ENCODE measurements around the gene TTC33.
"Not testable (repeated sequence)": the region's sequence is repeated elsewhere in the genome, so short reads cannot be mapped to it uniquely, and the experiment has no call there.

Gene TTC33

DNA sequence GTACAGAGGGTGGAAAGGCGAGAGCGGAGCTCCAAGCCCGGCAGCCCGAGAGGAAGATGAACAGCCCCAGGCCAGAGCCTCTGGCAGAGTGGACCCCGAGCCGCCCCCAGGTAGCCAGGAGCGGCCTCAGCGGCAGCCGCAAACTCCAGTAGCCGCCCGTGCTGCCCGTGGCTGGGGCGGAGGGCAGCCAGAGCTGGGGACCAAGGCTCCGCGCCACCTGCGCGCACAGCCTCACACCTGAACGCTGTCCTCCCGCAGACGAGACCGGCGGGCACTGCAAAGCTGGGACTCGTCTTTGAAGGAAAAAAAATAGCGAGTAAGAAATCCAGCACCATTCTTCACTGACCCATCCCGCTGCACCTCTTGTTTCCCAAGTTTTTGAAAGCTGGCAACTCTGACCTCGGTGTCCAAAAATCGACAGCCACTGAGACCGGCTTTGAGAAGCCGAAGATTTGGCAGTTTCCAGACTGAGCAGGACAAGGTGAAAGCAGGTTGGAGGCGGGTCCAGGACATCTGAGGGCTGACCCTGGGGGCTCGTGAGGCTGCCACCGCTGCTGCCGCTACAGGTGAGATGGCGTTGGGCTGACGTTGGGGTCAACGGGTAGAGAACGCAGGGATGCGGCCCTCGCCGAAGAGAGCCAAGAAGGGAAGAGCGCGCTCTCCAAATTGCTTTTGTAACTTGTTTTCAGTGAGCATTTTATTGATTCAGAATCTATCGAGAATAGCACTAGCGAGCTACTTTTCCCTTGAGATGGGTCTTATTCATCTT lies 75.7 kb downstream of the TTC33 start, which contains the start of gene PTGER4:
PTGER4 (plus strand) TSS at position 3 of the 769 bp plus-strand sequence. CDS start 1,079 bp downstream, outside the sequence.
- no peak for DNase-seq (ENCODE audit: low read depth)

DNA sequence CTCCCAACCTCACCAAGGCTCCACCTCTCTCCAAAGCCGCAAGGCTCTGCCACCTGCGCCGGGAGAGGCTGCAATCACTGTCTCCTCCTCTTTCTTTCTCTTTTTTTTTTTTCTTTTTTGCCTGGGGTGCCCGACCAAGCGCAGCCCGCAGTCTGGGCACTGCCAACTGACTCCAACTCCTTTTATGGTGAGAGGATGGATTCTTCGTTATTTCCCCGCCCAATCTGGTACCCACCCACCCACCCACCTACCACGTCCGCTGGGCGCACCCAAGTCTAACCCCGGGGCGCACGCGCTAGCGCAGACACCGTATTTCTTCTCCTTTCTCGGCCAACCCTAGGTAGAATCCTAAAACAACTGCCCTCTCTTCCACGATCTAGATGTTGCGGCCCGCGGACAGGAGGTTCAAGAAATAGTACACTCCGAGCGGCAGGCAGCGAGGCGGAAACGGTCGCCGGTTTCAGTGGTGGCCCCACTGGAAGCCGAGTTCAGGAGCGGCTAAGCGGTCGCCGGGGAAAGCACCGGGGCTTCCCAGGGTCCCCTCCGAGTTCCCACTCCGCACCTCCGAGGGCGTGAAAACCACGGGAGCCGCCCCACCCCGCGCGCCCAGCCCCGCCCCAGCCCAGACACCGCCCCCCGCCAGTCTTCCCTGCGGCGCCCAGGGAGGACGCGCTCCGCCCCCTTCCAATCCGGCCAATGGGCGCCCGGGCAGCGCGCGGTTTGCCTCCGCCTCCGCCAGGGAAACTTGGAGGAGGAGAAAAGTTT lies 76.4 kb downstream of the TTC33 start:
- DNase-seq (ENCODE audit: low read depth): no peak

DNA sequence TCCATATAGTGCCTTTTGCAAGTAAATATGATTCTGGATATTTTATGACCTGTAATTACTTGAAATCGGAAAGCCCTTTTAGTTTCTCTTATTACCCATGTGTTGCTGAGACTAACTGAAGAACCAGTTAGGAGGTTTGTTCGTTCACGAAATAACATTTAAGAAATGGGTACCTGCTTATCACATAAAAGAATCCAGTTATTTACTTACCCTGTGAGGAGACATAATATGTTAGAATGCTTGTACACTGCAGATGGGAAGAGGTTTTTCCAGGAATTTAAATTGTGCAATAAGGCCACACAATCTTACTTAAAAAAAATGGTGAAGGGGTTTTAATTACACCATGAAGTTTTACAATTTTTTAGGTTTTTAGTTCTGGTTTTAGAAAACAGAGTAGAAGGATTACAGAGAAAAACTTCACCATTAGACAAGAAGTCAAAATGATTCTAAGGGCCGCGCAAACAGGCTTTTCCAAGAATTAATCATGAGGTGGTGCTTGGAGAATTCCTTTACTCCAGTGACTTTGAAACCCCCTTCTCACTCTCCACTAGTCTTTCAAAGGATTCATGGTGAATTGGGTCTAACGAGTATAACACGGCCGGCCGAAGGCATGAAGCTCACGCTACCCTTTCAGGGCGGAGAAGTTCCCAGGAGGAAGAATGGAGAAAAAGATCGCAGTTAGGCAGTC lies 77.2 kb downstream of the TTC33 start:
- no peak for DNase-seq (ENCODE audit: low read depth)

DNA sequence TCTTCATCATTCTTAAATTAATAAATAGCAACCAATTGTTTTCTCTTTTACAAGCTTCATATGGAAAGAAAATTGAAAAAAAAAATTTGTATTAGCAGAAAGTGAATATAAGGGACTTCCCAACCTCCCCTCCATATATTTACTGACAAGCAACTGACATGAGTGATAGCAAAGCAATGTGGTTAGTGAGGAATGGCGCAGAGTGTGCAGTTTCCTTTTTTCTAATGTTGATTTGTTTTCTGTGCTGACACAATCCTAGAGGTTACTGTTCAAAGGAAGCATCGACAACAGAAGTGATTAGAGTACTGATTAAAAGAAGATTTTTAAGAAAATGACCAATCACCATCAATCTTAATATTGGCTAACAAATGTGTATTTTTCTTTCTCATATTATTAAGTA lies 77.7 kb downstream of the TTC33 start:
- DNase-seq (ENCODE audit: low read depth): no peak

DNA sequence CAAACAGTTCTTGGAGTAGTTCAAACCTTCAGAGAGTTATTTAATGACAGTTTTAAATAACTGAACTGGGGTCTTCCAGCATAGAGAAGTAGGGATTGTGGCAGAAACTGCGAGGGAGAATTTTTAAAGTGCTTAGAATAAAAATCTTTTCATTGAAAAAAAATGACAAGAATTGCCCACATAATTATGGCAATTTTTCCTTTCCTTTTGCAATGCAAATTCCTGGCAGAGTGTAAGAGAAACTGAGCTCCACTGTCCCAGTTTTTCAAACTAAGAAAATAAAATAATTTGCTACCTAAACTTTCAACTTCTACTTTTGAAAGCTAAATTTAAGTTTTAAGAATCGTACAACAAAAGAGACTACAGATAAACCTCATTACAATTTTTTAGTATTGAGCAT lies 78.3 kb downstream of the TTC33 start:
- DNase-seq (ENCODE audit: low read depth): no peak

DNA sequence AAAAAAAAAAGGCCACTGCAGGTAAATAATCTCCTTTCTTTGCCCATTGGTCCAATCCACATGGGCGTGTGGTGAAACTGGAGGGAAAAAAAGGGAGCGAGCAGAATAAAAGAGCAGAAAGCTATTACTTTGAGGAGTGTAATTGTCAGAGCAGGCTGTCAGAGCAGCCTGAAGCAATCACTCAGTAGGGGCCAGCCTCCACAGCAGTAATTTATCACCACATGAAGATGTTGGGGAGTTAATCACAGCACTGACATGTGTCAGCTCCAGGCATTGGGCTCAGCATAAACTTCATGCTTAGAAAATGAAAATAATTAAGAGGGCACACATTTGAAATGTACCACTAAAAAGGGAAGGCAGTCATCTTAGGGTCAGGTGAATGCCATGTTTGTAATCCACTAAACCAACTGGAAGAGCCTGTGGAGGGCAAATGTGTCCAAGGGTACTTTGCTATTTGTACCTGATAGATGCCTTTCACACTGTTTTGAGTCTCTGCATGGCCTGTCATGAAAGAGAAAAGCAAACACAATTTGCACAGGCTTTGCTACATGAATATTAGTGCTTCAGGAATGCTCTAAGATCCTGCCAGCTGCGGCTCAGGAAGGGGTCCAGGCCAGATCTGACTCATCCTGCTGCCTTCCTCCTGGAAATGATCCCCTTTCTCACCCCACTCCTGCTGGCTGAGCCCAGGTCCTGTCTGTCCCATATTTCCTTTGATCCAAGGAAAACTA lies 79.0 kb downstream of the TTC33 start:
- DNase-seq (ENCODE audit: low read depth): no peak

DNA sequence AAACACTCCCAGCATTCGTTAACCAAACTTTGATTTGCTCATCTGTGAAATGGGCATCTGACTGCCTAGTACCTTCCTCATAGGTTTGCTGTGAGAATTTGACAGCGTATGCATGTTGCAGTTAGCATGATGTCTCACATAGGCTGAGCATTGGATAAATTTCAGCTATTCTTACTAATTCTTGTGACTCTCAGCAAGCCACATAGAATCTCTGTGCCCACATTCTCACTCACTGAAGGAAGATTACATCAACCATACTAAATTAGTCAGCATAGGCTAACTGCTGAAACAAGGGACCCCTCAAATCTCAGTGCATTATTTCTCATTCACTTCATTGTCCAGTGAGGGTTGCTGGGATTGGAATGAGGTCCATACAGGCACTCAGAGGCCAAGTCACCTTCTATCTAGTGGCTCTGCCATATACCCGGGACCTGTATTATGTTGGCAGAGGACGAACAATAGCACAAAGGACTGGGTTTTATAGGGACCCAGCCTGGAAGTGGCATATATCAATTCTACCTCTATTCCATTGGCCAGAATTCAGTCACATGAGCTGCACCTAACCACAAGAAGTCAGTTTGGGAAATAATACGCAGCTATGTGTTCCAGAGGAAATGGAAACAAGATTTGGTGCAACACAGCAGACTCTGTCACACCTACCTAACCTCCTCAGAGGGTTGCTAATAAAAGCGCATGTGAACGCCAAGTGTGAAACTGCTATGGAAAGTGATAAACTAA lies 80.2 kb downstream of the TTC33 start:
- DNase-seq (ENCODE audit: low read depth): no peak

DNA sequence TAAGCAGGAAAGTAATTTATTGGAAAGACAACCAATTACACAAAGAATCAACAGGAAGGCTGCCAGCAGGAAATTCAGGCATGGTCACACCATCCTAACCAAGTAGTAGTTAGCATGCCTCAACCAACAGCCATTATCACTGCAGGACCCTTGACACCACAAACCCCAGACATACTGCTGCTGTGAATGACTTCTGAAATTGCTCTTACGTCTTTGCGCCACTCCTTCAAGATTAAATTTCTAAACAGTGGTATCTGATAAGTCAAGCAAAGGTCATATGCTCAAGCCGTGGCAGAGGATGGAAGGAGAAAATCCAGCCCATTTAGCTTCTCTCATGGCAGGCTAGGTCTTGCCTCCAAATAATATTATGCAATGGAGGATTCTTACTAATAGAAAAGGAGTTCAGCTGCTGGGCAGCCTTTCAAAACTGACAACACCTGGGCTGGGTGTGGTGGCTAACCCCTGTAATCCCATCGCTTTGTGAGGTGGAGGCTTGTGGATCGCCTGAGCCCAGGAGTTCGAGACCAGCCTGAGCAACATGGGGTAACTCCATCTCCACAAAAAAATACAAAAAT lies 81.0 kb downstream of the TTC33 start:
- DNase-seq (ENCODE audit: low read depth): no peak

DNA sequence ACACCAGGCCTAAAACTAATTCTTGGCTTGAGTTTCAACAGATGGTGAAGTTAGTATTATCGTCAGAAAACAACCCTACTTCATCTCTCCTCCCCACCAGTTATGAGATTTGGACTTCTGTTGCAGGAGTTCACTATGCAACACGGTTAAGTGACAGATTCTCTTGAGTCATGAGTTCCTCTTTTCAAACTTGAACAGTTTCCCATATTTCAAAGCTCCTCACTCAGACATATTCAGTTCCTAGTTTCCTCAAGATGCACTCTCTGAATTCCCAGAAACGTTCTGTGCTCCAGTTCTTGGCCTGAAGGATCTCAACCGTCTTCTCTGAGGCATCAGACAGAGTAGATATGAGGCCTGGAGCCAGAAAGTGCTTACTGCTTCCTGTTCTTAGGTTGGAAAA lies 83.3 kb downstream of the TTC33 start:
- DNase-seq (ENCODE audit: low read depth): no peak

DNA sequence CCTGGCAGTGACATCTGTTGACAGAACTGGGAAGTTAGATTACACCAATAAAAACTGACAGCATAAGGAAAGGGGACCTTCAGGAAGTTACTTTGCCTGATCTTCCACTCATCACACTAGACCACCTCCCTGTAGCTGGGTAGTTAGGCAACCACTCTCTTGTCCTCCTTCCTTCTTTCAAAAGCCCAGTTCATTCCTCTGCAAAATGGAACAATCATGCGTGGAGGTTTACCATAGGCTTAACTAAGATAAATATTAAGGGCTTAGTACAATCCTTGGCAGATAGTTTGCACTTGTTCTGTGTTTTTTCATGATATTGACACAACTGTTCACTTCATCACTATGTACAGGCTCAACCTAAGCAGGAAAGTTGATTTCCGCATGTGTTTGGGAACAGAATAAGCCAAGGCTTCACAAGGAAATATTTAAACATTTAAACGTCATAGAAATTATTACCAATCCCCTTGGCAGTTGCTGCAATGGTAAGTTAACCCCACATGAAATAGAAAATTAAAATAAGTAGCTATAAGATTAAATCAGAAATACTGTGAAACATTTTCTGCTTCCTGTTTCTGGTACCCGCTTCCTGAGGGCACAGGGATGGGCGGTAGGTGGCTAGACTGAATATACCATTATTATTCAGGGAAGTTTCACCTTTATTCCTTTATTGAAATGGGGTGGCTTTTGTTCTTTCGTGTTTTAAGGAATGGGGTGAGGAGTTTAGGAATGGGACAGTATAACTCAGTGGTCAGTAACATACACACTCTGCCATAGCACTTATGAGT lies 86.0 kb downstream of the TTC33 start:
- DNase-seq (ENCODE audit: low read depth): no peak

DNA sequence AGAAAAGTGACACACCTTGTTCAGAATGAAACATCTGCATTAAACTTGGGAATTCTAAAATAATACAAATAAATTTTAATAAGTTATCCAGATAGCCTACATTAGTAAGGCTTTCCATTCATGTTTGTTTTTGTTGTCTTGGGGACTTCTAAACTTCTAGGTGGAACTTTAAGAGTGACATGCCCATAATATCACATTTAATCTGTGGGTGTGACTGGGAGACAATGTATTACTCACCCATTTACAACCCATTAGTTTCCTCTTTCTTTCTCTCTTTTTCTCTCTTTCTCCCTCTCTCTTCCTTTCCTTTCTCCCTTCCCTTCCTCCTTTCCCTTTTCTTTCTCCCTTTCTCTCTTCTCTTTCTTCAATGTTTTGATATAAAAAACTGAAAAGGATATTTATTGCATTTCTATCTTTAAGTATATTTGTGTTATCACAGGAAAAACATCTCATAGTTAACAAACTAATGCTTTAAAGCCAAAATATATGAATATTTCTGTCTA lies 88.5 kb downstream of the TTC33 start:
- DNase-seq (ENCODE audit: low read depth): no peak

DNA sequence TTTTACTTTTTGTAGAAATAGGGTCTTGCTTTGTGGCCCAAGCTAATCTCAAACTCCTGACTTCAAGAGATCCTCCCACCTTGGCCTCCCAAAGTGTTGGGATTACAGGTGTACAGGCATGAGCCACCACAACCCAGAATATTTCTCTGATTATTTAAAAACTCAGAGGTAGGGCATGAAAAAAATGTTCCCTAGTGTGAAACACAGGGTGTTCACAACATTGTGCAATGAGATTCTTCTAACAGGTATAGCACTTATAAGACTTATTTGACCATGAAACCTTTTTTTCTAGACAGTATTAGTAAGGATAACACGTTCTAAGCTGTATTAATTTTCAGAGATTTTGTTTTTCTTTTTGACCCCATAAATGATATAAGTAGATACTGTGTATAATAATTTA lies 89.1 kb downstream of the TTC33 start:
- no peak for DNase-seq (ENCODE audit: low read depth)

DNA sequence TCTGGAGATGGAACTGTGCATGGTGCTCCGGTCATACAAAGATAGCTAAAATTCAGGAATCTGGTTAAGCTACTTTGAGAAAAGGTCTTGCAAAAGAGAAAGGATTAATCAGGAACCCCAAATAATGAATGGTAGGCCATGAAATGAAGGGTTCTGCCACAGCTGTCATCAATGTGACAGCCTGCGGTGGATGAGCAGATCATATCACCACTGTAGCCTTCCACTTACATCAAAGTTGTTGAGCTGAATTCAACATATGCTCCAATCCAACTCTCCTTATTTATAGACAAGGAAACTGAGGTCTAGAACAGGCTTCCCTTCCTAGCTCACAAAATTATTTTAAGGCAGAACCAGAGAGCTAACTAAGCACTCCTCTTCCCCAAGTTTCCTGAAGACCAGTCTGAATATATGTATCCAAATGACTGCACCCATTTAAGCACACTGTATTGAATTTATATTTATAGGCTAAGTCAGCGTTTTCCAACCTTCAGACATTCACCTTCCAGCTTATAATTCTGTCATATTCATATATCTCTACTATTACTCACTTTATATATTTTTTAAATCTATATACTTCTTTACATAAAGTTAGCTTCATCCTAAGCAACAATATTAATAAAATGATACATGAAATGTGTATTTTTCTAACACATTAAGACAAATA lies 90.0 kb downstream of the TTC33 start:
- DNase-seq (ENCODE audit: low read depth): no peak

DNA sequence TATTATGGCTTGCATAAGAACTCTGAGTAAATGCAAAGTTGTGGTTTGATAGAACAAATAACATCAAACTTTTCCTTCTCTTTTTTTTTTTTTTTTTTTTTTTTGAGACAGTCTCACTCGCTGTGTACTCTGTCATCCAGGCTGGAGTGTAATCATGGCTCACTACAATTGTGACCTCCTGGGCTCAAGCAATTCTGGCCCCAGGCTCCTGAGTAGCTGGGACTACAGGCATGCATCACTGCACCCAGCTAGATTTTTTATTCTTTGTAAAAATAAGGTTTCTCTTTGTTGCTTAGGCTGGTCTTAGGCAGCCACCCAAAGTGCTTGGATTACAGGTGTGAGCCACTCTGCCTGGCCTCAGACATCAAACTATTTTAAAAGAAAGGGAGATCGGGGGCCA lies 95.0 kb downstream of the TTC33 start:
- no peak for DNase-seq (ENCODE audit: low read depth)

DNA sequence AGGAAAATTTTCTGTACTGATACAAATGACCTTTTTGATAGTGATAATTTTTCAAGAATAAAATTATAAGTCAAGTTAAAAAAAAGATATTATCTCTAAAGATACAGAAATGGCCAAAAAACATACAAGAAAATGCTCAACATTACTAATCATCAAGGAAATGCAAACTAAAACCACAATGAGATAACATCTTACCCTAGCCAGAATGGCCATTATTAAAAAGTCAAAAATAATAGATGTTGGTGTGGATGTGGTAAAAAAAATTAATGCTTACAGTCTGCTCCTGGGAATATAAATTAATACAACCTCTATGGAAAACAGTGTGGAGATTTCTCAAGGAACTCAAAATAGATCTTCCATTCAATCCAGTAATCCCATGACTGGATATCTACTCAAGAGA lies 99.0 kb downstream of the TTC33 start:
- DNase-seq (ENCODE audit: low read depth): no peak

DNA sequence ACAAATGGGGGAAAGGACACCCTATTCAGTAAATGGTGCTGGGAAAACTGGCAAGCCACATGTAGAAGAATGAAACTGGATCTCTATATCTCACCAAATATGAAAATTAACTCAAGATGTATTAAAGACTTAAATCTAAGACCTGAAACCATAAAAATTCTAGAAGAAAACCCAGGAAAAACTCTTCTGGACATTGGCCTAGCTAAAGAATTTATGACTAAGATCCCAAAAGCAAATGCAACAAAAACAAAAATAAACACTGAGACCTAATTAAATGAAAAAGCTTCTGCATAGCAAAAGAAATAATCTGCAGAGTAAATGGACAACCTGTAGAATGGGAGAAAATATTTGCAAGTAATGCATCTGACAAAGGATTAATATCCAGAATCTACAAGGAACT lies 99.7 kb downstream of the TTC33 start:
- not testable (repeated sequence) for DNase-seq (ENCODE audit: low read depth)

DNA sequence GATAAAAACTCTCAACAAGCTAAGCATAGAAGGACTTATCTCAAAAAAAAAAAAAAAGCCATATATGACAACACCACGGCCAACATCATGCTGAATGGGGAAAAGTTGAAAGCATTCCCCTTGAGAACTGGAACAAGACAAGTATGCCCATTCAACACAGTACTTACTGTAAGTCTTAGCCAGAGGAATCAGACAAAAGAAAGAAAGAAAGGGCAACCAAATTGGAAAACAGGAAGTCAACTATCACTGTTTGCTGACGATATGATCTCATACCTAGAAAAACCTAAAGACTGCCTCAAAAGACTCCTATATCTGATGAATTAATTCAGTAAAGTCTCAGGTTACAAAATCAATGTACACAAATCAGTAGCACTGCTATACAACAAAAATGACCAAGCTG lies 100.6 kb downstream of the TTC33 start:
- DNase-seq (ENCODE audit: low read depth): no peak

DNA sequence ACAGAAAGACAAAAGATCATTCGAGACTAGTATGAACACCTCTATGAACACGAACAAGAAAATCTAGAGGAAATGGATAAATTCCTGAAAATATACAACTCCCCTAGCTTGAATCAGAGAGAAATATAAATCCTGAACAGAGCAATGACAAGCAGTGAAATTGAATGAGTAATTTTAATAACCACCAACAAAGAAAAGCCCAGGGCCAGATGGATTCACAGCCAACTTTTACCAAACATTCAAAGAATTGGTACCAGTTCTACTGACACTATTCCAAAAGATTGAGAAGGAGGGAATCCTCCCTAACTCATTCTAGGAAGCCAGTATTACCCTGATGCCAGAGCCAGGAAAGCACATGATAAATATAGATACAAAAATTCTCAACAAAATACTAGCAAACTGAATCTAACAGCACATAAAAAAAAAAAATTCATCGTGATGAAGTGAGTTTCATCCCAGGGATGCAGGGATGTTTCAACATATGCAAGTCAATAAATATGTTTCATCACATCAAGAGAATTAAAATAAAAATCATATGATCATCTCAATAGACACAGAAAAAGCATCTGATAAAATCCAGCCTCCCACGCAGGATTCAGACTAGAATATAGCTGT lies 101.3 kb downstream of the TTC33 start:
- DNase-seq (ENCODE audit: low read depth): no peak
